Lower leg skin (tissue), 3 donors: ENCODE data around the gene DBP.

Experiments used
- POLR2A ChIP-seq, 2 donors: fragments of 450-650 bp; IDR thresholded peaks; one replicate each; pipeline ENCODE4 v1.6.1; 2016 to 2017; ENCODE audit warnings: antibody characterized with exemption in 2 of 2, mild to moderate bottlenecking in 1 of 2, moderate library complexity in 1 of 2
- TF ChIP-seq, protein P1 (sequence below), 3 donors: fragments of 450-650 bp; IDR thresholded peaks; one replicate each; pipeline ENCODE4 v1.5.1; 2016; ENCODE audit warnings: antibody characterized with exemption in 3 of 3, mild to moderate bottlenecking in 3 of 3, moderate library complexity in 2 of 3

DNA sequence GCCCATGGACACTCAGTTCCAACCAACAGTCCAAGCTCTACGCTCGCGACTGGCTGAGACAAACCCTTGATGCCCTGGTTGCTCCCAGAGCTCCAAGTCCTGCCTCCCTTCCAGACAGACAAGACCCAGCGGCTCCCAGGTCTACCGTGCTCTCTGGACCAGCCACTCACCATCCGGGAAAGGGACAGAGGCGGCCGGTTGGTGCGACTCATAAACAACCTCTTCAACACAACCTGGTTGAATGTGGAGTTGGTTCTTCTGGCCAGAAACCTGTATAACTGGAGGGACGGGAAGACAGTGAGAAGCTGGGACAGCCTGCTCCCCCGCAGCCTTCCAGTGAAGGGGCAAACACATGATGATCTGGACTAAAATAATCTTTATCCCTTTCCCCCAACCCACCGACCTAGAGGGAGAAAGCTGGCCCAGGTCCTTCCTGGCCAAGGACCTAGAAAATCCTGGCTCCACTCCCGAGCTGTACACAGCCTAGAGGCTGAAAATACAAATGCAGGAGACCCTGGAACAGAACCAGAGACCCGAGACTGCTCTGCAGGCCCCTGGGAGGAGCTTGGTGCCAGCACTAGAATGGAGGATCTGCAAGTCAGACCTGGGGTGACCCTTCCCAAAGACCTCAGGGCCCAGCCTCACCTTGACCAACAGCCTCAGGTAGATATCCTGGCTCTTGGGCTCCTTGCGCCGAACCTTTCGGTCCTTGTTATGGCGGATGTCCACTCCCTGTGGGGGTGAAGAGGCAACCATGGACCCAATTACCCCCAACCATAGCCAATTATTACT is 19.8 kb downstream of the DBP start:
- TF ChIP-seq POLR2A (IDR thresholded peaks at IDR 0.05) = no peak
- TF ChIP-seq, protein P1, sequence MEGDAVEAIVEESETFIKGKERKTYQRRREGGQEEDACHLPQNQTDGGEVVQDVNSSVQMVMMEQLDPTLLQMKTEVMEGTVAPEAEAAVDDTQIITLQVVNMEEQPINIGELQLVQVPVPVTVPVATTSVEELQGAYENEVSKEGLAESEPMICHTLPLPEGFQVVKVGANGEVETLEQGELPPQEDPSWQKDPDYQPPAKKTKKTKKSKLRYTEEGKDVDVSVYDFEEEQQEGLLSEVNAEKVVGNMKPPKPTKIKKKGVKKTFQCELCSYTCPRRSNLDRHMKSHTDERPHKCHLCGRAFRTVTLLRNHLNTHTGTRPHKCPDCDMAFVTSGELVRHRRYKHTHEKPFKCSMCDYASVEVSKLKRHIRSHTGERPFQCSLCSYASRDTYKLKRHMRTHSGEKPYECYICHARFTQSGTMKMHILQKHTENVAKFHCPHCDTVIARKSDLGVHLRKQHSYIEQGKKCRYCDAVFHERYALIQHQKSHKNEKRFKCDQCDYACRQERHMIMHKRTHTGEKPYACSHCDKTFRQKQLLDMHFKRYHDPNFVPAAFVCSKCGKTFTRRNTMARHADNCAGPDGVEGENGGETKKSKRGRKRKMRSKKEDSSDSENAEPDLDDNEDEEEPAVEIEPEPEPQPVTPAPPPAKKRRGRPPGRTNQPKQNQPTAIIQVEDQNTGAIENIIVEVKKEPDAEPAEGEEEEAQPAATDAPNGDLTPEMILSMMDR (IDR thresholded peaks at IDR 0.05) = no peak
